SHP77 (cell line): ENCODE measurements around the gene TMEM163.

ENCODE experiments used
- DNase-seq, 2 experiments: peaks; one replicate each; lab custom pipeline; 2025; lab: John Stamatoyannopoulos, UW

TMEM163 gene

GRCh38 chr2:134722728-134723127 lies 3.9 kb upstream of the TMEM163 start:
- no peak for DNase-seq

DNA sequence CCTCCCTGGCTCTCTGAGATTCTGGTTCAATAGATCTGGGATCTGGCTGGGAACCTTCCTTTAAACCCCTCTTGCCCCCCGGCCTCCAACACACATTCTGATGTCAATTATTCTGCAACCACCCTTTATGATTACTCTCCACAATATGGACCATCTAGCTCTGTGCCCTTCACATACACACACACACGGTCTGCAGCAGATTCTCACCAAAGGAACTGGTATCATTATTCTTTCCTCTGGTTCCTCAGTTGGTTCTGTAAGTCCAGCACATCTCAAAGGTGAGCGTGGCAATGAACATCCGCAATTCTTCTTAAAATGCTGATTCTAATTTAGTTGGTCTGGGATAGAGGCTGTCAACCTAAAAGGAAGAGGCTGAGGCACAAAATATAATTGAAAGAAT lies 2.8 kb upstream of the TMEM163 start:
- DNase-seq: no peak

DNA sequence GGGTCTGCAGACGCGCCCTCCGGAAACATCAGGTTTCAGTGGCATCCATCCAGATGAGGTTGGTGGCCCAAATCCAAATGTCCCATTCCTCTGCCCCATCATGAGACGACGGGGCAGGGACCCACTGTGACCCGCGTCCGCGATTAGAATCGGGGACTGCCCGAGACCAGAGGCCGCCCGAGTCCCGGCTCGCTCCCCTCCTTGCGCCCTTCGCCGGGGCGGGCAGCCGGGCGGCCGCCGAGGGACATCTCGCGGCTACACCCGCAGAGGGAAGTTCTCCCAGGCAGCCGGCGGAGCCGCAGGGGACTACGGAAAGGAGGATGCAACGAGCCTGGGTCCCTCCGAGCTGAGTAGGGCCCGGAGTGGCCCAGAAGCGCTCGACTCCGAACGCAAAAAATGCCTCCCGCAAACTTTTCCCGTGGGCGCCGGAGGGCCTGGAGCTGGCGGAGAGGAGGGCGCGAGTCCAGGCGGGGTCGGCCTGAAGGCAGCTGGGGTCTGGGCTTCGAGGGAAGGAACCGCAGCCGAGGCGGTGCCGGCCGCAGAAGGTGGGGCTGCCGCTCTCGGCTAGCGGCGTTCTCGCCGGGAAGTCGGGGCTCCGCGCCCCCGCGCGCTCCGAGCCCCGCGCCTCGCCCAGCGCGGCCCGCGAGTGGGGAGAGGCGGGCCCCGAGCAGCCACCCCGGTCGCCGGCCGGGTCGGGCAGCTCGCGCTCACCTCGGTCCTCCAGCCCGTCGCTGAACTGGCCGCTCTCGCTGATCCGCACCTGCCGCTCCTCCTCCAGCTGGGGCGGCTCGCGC lies 580 bp downstream of the TMEM163 start:
- DNase-seq: no peak

GRCh38 chr2:134717286-134718022 lies 1.3 kb downstream of the TMEM163 start:
- DNase-seq: no peak

DNA sequence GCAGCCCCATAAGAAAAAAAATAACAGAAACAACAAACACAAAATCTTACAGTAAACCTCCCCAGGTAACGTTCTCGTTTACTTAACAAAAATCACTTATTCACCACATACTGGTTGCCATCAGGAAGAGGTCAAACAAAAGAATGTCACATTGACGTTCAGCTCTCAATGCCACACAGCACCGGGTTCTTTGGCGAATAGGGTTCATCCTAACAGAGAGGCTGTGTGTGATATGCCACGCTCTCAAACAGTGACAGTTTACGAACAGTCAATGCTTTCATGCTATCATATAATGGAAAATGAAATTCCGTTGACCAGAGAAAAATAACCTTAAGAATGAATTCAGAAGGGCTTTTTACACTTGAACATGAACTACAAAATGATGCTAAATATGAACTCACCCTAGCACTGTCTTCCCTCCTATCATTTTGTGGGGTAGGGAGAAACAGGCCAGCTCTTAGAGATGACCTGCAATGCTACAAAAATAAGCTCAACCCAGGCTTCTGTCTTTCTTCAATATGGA lies 2.0 kb downstream of the TMEM163 start:
- no peak for DNase-seq

- no peak for DNase-seq
Observed at GRCh38 chr2:134715932-134716643, 2.7 kb downstream of the TMEM163 start.

GRCh38 chr2:134714228-134714627 lies 4.6 kb downstream of the TMEM163 start:
- no peak for DNase-seq

- no peak for DNase-seq
Observed at GRCh38 chr2:134713606-134714005, 5.2 kb downstream of the TMEM163 start.

GRCh38 chr2:134713176-134713575 lies 5.6 kb downstream of the TMEM163 start:
- no peak for DNase-seq

DNA sequence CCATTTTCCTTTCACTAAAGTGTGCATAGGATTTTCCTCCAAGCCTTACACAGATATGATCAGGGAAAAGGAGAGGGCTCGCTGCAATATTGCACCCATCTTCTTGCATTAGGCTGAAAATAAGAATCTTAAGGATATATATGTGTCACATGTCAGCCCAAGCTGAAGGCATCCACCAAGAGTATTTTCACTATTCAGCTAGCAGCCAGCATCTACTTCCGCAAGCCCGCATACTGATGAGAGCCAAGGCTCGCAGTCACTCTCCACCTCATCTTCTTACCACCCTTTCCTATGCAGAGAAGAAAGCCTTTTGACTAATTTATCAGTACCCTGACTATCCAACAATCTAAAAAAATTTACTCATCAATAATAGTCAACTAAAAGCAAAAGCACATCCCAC lies 6.1 kb downstream of the TMEM163 start:
- DNase-seq: no peak

DNA sequence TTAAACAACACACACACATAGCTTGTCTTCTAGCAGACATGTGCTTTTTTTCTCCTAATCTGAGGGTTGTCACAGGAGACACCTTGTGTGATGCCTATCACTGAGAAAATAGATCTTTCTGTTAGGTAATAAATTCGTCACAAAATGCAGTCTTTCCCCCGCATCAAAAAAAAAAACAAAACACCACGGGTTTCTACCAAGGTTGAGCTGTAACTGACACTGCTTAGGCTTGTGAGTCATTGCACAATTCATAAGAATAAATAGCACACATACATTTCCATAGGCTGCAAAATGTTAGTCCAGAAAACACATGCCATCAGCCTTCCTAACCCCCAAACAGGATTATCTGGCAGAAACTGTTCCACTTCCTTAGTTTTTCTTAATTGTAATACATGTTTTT lies 6.5 kb downstream of the TMEM163 start:
- no peak for DNase-seq

- no peak for DNase-seq
Observed at GRCh38 chr2:134711692-134712091, 7.1 kb downstream of the TMEM163 start.

- DNase-seq: no peak
Observed at GRCh38 chr2:134707330-134707676, 11.5 kb downstream of the TMEM163 start.

DNA sequence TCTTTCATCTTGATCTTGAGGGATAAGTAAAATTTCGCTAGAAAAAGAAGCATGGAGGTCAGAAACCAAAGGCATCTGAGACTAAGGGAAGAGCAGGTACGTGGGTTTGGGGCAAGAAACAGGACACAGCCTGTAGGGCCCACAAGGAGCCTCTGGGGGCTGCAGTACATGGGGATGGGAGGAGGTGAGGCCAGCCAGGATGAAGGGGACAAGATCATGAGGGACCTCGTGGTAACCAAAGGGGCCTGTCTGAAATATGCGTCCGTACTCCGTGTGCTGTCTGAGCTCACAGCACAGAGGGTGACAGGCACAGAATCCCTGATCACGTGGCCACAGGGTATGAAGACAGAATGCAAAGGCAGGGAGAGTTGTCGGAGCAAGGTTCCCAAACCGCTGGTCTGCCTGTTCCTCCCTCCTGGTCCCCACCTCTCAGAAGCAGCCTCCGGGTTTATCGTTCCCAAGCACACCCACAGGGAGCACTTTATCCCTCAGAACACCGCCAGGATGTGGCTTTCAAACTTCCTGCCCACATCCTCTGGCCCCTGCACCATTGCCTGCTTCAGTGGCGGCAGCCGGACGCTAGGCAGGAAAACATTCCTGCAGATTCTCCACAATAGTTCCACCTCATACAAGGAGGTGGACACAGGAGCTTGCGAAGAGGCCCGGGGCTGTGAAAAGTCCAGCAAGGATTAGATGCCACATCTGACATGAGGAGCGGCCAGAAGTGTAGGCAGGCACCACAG lies 12.0 kb downstream of the TMEM163 start:
- no peak for DNase-seq

DNA sequence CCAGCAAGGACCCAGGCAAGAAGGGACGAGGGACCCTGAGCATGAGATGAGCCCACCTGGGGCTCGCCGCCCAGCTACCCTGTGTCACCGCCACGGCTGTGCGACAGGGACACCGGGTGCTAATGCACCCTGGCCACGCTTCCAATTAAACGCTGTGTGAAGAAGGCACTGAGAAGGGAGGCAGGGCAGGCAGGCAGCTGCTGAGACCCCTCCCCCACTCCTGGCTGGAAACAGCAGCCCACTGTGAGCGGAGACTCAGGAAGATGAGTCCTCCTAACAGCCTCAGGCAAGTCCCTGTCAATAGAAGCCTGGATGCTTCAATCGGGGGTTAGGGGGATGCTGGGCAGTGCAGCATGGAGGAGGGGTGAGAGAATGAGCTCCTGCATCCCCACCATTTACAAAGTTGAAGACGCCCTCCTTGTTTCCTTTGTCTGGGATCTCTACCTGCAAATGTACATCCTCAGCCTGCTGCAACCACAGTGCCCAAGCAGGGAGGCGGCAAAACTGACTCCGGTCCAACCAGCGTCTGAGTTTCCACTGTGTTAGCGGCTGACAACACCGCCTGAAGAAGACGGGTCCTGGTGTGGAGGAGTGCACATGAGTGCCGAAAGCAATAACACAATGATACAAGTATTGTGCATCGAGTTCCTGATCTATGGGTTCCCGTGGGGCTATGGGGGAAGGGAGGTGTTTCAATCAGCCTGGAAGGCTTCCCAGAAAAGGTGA lies 12.8 kb downstream of the TMEM163 start:
- DNase-seq: no peak

DNA sequence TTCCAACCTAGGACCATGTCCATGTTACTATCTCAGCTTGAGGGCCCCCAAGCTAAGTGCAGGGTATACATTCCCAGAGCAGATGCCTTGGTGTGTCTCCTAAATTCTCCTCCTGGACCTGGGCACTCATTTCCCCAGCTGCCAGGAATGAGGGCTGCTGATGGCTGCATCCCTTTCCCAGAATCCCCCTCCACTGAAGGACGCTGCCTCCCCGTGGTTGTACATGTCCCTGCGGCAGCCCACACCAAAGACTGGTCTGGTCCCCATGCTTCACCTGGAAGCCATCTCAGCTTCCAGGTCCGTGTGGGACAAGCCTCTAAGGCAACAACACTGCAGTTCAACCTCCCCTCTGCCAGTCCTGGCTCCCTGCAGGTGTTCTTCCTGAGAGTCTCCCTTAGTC lies 14.6 kb downstream of the TMEM163 start:
- no peak for DNase-seq

- DNase-seq: no peak
Observed at GRCh38 chr2:134703426-134703825, 15.4 kb downstream of the TMEM163 start.

DNA sequence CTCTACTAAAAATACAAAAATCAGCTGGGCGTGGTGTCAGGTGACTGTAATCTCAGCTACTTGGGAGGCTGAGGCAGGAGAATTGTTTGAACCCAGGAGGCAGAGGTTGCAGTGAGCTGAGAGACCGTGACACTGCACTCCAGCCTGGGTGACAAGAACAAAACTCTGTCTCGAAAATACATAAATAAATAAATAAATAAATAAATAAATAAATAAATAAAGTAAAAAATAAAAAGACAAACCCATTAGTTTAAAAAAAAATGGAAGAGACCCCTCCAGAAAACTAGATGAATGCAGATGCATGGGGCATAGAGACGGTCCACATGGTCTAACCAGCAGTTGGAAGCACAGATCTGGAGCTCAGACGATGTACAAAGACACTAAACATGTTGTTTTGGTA lies 18.1 kb downstream of the TMEM163 start:
- no peak for DNase-seq

DNA sequence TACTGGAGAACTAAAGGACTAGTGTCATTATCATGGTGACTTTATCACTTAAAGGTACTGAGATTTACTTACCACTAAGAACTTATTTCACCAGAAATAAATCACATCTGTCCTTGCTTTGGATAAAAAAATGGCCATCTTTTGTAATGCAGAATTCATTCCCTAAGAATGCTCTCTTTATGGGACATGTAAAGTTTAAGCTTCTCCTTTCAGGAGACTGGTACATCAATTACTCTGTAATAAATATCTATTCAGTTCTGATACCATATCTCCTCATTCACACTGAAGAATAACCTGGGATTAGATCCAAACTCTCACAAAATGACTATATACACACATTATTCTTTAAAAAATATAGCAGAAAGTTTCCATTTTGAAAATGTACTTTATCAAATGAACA lies 24.4 kb downstream of the TMEM163 start:
- DNase-seq: no peak

DNA sequence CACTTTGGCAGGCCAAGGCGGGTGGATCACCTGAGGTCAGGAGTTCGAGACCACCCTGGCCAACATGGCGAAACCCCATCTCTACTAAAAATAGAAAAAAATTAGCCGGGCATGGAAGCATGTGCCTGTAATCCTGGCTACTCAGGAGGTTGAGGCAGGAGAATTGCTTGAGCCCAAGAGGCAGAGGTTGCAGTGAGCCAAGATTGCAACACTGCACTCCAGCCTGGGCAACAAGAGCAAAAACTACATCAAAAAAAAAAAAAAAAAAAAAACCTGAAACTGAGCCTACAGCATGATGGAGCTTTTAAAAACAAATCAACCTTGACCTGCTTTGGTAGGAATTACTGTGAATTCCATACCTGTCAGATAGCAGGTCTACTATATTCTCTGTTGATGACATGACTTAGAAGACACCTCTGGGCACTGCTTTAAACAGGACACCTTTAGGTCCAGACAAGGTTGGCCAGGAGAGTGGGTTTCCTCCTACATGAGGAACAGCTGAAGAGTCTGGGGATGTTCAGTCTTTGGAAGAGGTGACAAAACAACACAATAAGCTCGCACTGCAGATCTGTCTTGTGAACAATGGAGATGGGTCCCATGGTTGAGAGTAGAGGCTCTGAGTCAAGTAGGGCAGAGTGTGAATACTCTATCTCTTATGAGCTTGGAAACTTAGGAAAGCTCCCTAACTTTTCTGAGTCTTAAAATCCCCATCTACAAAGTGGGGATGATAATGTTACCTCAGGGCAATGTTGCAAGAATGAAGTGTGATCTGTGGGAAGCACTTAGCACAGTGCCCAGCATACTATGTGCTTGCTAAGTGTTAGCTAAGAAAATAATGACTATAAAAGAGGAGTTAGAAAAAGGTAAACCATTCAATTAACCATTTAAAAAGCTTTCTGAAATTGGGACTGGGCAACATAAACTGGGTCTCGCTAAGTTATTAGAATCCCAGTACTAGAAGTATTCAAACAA lies 25.2 kb downstream of the TMEM163 start:
- no peak for DNase-seq
